ENCODE data around the gene CMBL. TPM values are rescaled to one million over a fixed set of nuclear protein-coding genes. Genes with fewer than 3 reads are reported as not detected.

Gene CMBL
- polyA plus RNA-seq, 3 donors: 0.39 to 5.4 TPM; not detected in 1

GRCh38 chr5:10265245-10266109, 42.2 kb downstream of the CMBL start:
- peak overlapping the region; percentile 85 to 95 (median 90) for H3K27ac Mint-ChIP-seq
- no peak overlapping the region for H3K4me2 ChIP-seq (replicated peaks; ENCODE audit: extremely low read depth, low read length, poor library complexity, severe bottlenecking)
- no peak overlapping the region for H3K4me3 Mint-ChIP-seq
- peaks cover 2 to 8% (median 7%) of the 10 kb centered on the region in 3 donors for H3K27me3 Mint-ChIP-seq (ENCODE audit: low read depth in 3 of 3)
- no peak overlapping the region for H2AFZ ChIP-seq (ENCODE audit: insufficient read depth, low read depth, low read length, poor library complexity, severe bottlenecking)
- DNase-seq: no peak
- no peak for TF ChIP-seq CTCF (IDR thresholded peaks at IDR 0.05)
- no peaks in the 10 kb centered on the region for H3K79me2 ChIP-seq (ENCODE audit: insufficient read depth, low read length)
- no peaks in the 10 kb centered on the region for H3K9me3 ChIP-seq (replicated peaks in 1 of 2; ENCODE audit: control insufficient read depth in 1 of 2, insufficient read depth in 1 of 2, low read length in 2 of 2)
- peak overlapping the region; percentile 30 to 84 for H3K27ac ChIP-seq (ENCODE audit: low read depth in 1 of 2, low read length in 2 of 2)
- H3K36me3 Mint-ChIP-seq: peaks cover 52 to 55% of the 10 kb centered on the region in 2 donors
- intact Hi-C loops (cut with micrococcal nuclease): loop anchor here (5.0 to 10.0 kb wide), 2 partner anchors 367 to 369 kb away; no protein-coding TSS in a partner anchor
- H3K4me1 ChIP-seq (ENCODE audit: control insufficient read depth in 1 of 2, insufficient read depth in 2 of 2, low read length in 2 of 2): peaks cover 36 to 44% of the 10 kb centered on the region in 2 donors
- peaks cover 51% of the 10 kb centered on the region for H3K4me1 Mint-ChIP-seq
- WGBS (ENCODE audit: insufficient coverage): 89% methylated on average over 3 of the region's 6 CpGs
- H3K9me3 Mint-ChIP-seq: no peaks in the 10 kb centered on the region
- peaks cover 47 to 54% of the 10 kb centered on the region in 2 donors for H3K36me3 ChIP-seq (replicated peaks in 1 of 2; ENCODE audit: control insufficient read depth in 1 of 2, insufficient read depth in 2 of 2, low read length in 2 of 2)
- H4K20me1 ChIP-seq (ENCODE audit: insufficient read depth, low read length): peaks cover 22% of the 10 kb centered on the region
- H3K27me3 ChIP-seq (ENCODE audit: control insufficient read depth in 2 of 2, insufficient read depth in 2 of 2, low read length in 2 of 2): no peaks in the 10 kb centered on the region
- H3K4me3 ChIP-seq (replicated peaks in 1 of 3; ENCODE audit: low read depth in 2 of 3, low read length in 3 of 3): no peak overlapping the region
- H3K9ac ChIP-seq (ENCODE audit: insufficient read depth, low read length, poor library complexity, severe bottlenecking): no peak overlapping the region

- H3K79me2 ChIP-seq (ENCODE audit: insufficient read depth, low read length): peaks cover 2% of the 10 kb centered on the region
- H3K9me3 Mint-ChIP-seq: no peaks in the 10 kb centered on the region
- peaks cover 60 to 64% of the 10 kb centered on the region in 2 donors for H3K36me3 Mint-ChIP-seq
- peaks cover 56 to 62% of the 10 kb centered on the region in 2 donors for H3K36me3 ChIP-seq (replicated peaks in 1 of 2; ENCODE audit: control insufficient read depth in 1 of 2, insufficient read depth in 2 of 2, low read length in 2 of 2)
- peak overlapping the region in 1 of 2 donors; percentile 84 for H3K27ac ChIP-seq (ENCODE audit: low read depth in 1 of 2, low read length in 2 of 2)
- TF ChIP-seq CTCF (IDR thresholded peaks at IDR 0.05): no peak
- peaks cover 47% of the 10 kb centered on the region for H3K4me1 Mint-ChIP-seq
- intact Hi-C loops (cut with micrococcal nuclease): loop anchor here (5.0 to 10.0 kb wide), 2 partner anchors 368 to 370 kb away; no protein-coding TSS in a partner anchor
- H3K4me1 ChIP-seq (ENCODE audit: control insufficient read depth in 1 of 2, insufficient read depth in 2 of 2, low read length in 2 of 2): peaks cover 33 to 42% of the 10 kb centered on the region in 2 donors
- no peaks in the 10 kb centered on the region for H3K9me3 ChIP-seq (replicated peaks in 1 of 2; ENCODE audit: control insufficient read depth in 1 of 2, insufficient read depth in 1 of 2, low read length in 2 of 2)
- no peaks in the 10 kb centered on the region for H3K27me3 ChIP-seq (ENCODE audit: control insufficient read depth in 2 of 2, insufficient read depth in 2 of 2, low read length in 2 of 2)
- H4K20me1 ChIP-seq (ENCODE audit: insufficient read depth, low read length): peaks cover 29% of the 10 kb centered on the region
- no peak overlapping the region for H3K4me3 ChIP-seq (replicated peaks in 1 of 3; ENCODE audit: low read depth in 2 of 3, low read length in 3 of 3)
- no CpG with 5 or more reads among the region's 3 CpGs for WGBS (ENCODE audit: insufficient coverage)
- H3K27ac Mint-ChIP-seq: peak overlapping the region; percentile 82 to 95 (median 89)
- no peak overlapping the region for H3K4me3 Mint-ChIP-seq
- peaks cover 2 to 4% (median 3%) of the 10 kb centered on the region in 3 donors for H3K27me3 Mint-ChIP-seq (ENCODE audit: low read depth in 3 of 3)
- DNase-seq: peak; percentile 35 to 67 (median 63)
- no peak overlapping the region for H2AFZ ChIP-seq (ENCODE audit: insufficient read depth, low read depth, low read length, poor library complexity, severe bottlenecking)
- H3K9ac ChIP-seq (ENCODE audit: insufficient read depth, low read length, poor library complexity, severe bottlenecking): no peak overlapping the region
- H3K4me2 ChIP-seq (replicated peaks; ENCODE audit: extremely low read depth, low read length, poor library complexity, severe bottlenecking): no peak overlapping the region
Measured at GRCh38 chr5:10264604-10265003, 43.1 kb downstream of the CMBL start.
